Right atrium auricular region (tissue), 2 donors: ENCODE results near the gene CAPZB. TPM values are rescaled to one million over a fixed set of nuclear protein-coding genes. Genes with fewer than 3 reads are reported as not detected.

ENCODE experiments used
- DNase-seq: peaks from one replicate; pipeline ENCODE4 v3.0.0-alpha.2; 2019; ENCODE audit warnings: low spot score
- H3K27ac ChIP-seq, 2 donors: fragments of 200-600 bp; sonication (generic); 1 replicate in 1 of 2; 2 replicates in 1 of 2; pipeline ENCODE4 v1.5.1; 2016 to 2019
- H3K27me3 ChIP-seq, 2 donors: fragments of 200-600 bp; sonication (generic); one replicate each; pipeline versions ENCODE4 v1.5.1 to v1.6.0; 2017 to 2019
- H3K36me3 ChIP-seq: fragments of 200-600 bp; sonication (generic); one replicate; pipeline ENCODE4 v1.5.1; 2016
- H3K4me1 ChIP-seq, 2 donors: fragments of 200-600 bp; sonication (generic); one replicate each; pipeline versions ENCODE4 v1.5.1 to v1.6.0; 2017 to 2019
- H3K4me3 ChIP-seq, 2 donors: fragments of 200-600 bp; sonication (generic); 1 replicate in 1 of 2; 2 replicates in 1 of 2; pipeline ENCODE4 v1.5.1; 2017 to 2019; ENCODE audit warnings: mild to moderate bottlenecking in 1 of 2, moderate library complexity in 1 of 2
- H3K9me3 ChIP-seq, 2 donors: fragments of 200-600 bp; sonication (generic); one replicate each; pipeline ENCODE4 v1.5.1; 2019
- total RNA-seq, 2 donors: library from RNA; depleted of rRNA; stranded (reverse); fragments of >200 nt; gene quantifications; one replicate each; pipeline ENCODE4 v1.1.0, GENCODE V29; 2016
- TF ChIP-seq, protein P1 (sequence below), 2 donors: fragments of 200-600 bp; sonication (generic); IDR thresholded peaks; one replicate each; pipeline ENCODE4 v1.5.1; 2019; ENCODE audit warnings: antibody characterized with exemption in 2 of 2

The CAPZB gene
- total RNA-seq, 2 donors from 2014 or later = 87.8 to 122 TPM

DNA sequence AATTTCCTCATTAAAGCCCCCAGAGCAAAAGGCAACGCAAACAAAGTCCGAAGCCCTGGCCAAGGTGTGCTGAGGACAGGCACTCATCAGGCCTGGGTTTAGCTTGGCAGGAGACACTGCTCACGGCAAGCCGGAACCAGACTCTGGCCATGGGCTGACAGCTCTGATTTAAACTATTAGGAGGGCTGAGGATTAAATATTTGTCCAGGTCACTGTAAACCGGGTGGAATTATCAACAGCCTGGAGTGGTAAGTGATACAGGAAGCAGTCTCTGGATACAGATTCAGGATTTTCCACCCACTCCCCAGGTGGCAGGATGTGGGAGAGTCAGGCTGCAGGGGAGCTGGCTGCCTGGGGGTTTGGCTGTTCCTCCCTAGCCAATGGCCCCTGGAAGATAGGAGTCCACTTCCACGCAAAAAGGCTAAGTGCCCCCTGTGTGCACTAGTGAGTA, 130.8 kb downstream of the CAPZB start:
- Histone ChIP-seq H3K4me3 (no peak overlapping the region), H3K36me3 (peaks cover 63% of the 10 kb centered on the region), H3K4me1 (peaks cover 0 to 3% of the 10 kb centered on the region in 2 donors), H3K27me3 (no peaks in the 10 kb centered on the region), H3K27ac (no peak overlapping the region), H3K9me3 (no peaks in the 10 kb centered on the region)
- no peak for DNase-seq
- TF ChIP-seq, protein P1, sequence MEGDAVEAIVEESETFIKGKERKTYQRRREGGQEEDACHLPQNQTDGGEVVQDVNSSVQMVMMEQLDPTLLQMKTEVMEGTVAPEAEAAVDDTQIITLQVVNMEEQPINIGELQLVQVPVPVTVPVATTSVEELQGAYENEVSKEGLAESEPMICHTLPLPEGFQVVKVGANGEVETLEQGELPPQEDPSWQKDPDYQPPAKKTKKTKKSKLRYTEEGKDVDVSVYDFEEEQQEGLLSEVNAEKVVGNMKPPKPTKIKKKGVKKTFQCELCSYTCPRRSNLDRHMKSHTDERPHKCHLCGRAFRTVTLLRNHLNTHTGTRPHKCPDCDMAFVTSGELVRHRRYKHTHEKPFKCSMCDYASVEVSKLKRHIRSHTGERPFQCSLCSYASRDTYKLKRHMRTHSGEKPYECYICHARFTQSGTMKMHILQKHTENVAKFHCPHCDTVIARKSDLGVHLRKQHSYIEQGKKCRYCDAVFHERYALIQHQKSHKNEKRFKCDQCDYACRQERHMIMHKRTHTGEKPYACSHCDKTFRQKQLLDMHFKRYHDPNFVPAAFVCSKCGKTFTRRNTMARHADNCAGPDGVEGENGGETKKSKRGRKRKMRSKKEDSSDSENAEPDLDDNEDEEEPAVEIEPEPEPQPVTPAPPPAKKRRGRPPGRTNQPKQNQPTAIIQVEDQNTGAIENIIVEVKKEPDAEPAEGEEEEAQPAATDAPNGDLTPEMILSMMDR (IDR thresholded peaks at IDR 0.05) = no peak

DNA sequence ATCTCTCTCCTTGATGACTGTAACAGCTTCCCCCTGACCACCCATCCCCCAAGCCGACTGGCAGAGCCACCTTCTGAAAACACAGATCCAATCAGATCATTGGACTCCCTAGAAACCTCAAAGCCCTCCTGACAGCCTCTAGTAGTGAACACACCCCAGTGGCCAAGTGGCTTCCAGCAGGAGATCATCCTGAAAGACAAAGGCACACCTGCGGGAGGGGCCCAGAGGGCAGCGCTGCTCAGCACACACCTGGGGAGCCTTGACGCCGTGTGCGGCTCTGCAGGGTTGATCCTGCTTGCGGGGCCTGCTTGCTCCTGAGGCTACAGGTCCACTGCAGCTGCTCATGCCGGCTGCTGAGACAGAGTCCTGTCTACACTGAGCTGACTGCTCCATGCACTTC, 131.7 kb downstream of the CAPZB start:
- TF ChIP-seq, protein P1 (IDR thresholded peaks at IDR 0.05) = no peak
- H3K27me3 ChIP-seq = no peaks in the 10 kb centered on the region
- H3K9me3 ChIP-seq = no peaks in the 10 kb centered on the region
- H3K36me3 ChIP-seq = peaks cover 68% of the 10 kb centered on the region
- H3K4me1 ChIP-seq = no peaks in the 10 kb centered on the region
- H3K4me3 ChIP-seq = no peak overlapping the region
- DNase-seq = no peak
- H3K27ac ChIP-seq = no peak overlapping the region

DNA sequence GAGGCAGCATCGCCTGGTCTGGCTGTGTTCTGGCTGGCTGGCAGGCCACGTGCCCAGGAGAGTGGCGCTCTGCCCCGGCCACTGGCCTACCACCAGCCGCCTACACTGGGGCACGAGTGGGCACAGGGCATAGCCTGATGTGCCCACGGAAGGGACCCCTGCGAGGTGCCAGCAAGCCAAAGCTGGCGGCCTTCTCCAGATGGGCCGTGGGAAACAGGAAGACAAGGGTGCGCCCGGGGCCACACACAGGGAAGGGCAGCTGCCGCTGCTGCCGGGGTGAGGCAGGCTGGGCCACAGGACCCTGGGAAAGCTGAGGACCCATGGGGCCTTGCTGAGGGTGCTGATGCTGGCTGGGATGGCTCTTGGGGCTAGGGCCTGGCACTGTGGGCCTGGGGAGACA, 132.5 kb downstream of the CAPZB start:
- H3K36me3 ChIP-seq = peaks cover 68% of the 10 kb centered on the region
- no peak overlapping the region for H3K27ac ChIP-seq
- no peak for DNase-seq
- H3K9me3 ChIP-seq = no peaks in the 10 kb centered on the region
- no peaks in the 10 kb centered on the region for H3K4me1 ChIP-seq
- TF ChIP-seq, protein P1 (IDR thresholded peaks at IDR 0.05) = no peak
- H3K27me3 ChIP-seq = no peaks in the 10 kb centered on the region
- H3K4me3 ChIP-seq = no peak overlapping the region

DNA sequence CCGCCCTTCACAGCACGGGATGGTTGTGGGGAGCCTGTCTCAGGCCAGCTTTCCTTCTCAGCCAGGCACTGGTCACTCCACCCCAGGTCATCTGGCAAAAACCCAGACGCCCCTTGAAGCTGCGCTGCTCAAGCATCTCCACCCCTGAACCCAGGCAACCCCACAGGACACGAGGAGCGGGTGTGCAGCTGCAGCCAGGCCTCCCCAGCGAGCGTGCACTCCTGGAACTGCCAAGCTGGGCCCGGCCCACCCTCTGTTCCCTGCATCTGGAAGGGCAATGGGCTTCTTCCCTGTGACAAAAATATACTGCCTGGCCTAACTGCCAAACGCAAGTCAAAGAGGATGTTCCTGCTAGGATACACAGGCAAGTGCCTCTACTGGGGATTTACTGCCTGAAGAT, 133.5 kb downstream of the CAPZB start:
- DNase-seq = no peak
- no peaks in the 10 kb centered on the region for H3K4me1 ChIP-seq
- H3K4me3 ChIP-seq = no peak overlapping the region
- TF ChIP-seq, protein P1 (IDR thresholded peaks at IDR 0.05) = no peak
- H3K36me3 ChIP-seq = peaks cover 64% of the 10 kb centered on the region
- H3K9me3 ChIP-seq = no peaks in the 10 kb centered on the region
- no peak overlapping the region for H3K27ac ChIP-seq
- H3K27me3 ChIP-seq = no peaks in the 10 kb centered on the region

DNA sequence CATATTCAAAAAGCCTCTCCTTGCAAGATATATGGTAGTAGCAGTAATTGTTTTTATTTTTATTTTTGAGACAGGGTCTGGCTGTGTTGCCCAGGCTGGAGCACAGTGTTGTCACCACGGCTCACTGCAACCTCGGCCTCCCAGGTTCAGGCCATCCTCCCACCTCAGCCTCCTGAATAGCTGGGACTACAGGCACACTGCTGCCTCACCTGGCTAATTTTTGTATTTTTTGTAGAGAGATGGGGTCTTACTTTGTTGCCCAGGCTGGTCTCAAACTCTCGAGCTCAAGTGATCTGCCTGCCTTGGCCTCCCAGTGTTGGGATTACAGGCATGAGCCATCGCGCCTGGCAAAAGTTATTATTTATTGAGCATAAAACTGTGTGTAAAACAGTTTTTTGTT, 134.8 kb downstream of the CAPZB start:
- peaks cover 57% of the 10 kb centered on the region for H3K36me3 ChIP-seq
- no peaks in the 10 kb centered on the region for H3K9me3 ChIP-seq
- DNase-seq = no peak
- H3K27ac ChIP-seq = no peak overlapping the region
- no peaks in the 10 kb centered on the region for H3K27me3 ChIP-seq
- TF ChIP-seq, protein P1 (IDR thresholded peaks at IDR 0.05) = no peak
- H3K4me3 ChIP-seq = no peak overlapping the region
- no peaks in the 10 kb centered on the region for H3K4me1 ChIP-seq

DNA sequence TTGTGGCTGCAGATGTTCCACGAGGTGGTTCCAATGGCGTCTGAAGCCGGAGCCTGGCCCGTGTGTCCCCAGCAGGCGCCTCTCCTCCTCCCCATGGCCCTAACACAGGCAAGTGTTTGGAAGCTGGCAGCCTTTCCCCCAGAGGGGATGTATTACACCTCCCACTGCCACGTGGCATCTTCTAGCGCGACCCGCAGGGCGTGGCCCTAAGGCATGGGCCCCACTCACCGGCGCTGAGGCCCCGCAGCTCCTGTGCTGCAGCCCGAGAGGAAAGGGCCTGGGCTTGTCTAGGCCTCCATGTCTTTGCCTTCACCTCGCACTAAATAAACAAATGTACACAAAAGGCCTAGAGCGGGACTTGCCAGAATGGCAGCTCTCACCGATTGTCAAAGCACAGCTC, 135.3 kb downstream of the CAPZB start:
- DNase-seq = no peak
- no peak overlapping the region for H3K4me3 ChIP-seq
- peaks cover 57% of the 10 kb centered on the region for H3K36me3 ChIP-seq
- TF ChIP-seq, protein P1 (IDR thresholded peaks at IDR 0.05) = no peak
- no peak overlapping the region for H3K27ac ChIP-seq
- no peaks in the 10 kb centered on the region for H3K27me3 ChIP-seq
- H3K4me1 ChIP-seq = peaks cover 0 to under 1% of the 10 kb centered on the region in 2 donors
- no peaks in the 10 kb centered on the region for H3K9me3 ChIP-seq
